Measurements from ENCODE around the gene PEX14. TPM values are rescaled to one million over a fixed set of nuclear protein-coding genes. Genes with fewer than 3 reads are reported as not detected.

The PEX14 gene
- total and polyA plus RNA-seq, 9 of the 15 experiments (the other 6 are each of a cell fraction or from before 2014, with no cell fraction given), result 2.6 to 45.7 (median 22.7) TPM

DNA sequence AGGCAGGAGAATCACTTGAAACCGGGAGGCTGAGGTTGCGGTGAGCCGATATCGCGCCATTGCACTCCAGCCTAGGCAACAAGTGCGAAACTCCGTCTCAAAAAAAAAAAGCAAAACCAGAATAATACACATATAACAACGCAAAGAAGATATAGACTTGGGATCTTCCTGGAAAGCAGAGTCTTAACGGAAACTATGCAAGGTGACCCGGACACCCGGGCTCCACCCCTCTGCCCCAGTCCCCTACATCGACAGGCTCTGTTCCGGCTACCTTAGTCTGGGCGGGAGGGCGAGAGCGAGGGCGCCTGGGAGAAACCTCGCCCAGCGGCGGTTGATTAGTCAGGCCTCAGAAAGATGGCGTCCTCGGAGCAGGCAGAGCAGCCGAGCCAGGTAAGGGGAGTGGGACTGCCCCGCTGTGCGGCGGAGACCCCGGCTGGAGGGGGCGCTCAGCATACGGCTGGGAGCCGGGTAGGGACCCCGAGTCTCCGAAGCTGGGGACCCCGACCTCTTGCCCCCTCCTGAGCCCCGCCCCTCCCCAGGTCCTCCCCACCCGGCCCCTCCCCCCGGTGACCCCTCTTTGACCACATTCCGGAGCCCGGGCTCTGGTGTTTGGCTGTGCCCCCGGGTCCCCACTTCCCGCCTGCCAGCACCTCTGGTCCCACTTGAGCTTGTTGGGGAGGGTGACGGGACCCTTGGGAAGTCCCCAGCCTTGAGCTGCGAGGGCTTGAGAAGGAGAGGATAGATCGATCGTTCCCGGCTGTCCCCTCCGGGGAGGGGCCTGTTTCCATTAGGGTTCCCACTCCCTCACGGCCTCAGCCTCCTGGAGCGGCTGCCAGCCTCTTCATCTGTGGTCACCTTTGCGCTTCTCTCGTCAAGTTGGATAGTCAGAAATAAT, at the start of gene PEX14 (continued):
- TF ChIP-seq, protein P1, sequence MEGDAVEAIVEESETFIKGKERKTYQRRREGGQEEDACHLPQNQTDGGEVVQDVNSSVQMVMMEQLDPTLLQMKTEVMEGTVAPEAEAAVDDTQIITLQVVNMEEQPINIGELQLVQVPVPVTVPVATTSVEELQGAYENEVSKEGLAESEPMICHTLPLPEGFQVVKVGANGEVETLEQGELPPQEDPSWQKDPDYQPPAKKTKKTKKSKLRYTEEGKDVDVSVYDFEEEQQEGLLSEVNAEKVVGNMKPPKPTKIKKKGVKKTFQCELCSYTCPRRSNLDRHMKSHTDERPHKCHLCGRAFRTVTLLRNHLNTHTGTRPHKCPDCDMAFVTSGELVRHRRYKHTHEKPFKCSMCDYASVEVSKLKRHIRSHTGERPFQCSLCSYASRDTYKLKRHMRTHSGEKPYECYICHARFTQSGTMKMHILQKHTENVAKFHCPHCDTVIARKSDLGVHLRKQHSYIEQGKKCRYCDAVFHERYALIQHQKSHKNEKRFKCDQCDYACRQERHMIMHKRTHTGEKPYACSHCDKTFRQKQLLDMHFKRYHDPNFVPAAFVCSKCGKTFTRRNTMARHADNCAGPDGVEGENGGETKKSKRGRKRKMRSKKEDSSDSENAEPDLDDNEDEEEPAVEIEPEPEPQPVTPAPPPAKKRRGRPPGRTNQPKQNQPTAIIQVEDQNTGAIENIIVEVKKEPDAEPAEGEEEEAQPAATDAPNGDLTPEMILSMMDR (IDR thresholded peaks at IDR 0.05 in 2 of 3, conservative IDR thresholded peaks at IDR 0.05 in 1 of 3; ENCODE audit: insufficient read depth in 2 of 3, low read depth in 1 of 3, low read length in 3 of 3), result peak in 1 of 3 experiments; percentile 8; a peak in 1 of 6 replicates
- TF ChIP-seq, protein P2, sequence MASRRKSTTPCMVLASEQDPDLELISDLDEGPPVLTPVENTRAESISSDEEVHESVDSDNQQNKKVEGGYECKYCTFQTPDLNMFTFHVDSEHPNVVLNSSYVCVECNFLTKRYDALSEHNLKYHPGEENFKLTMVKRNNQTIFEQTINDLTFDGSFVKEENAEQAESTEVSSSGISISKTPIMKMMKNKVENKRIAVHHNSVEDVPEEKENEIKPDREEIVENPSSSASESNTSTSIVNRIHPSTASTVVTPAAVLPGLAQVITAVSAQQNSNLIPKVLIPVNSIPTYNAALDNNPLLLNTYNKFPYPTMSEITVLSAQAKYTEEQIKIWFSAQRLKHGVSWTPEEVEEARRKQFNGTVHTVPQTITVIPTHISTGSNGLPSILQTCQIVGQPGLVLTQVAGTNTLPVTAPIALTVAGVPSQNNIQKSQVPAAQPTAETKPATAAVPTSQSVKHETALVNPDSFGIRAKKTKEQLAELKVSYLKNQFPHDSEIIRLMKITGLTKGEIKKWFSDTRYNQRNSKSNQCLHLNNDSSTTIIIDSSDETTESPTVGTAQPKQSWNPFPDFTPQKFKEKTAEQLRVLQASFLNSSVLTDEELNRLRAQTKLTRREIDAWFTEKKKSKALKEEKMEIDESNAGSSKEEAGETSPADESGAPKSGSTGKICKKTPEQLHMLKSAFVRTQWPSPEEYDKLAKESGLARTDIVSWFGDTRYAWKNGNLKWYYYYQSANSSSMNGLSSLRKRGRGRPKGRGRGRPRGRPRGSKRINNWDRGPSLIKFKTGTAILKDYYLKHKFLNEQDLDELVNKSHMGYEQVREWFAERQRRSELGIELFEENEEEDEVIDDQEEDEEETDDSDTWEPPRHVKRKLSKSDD (conservative IDR thresholded peaks at IDR 0.05; ENCODE audit: low read length), result 0 out of 2 replicates have a peak, but pooled peaks have one; percentile 47
- TF ChIP-seq SP2 (IDR thresholded peaks at IDR 0.05; ENCODE audit: extremely low read depth, low read depth, low read length, poor library complexity, severe bottlenecking), result no peak
- no peak for TF ChIP-seq MAFG (tag; conservative IDR thresholded peaks at IDR 0.05)
- TF ChIP-seq, protein P3, sequence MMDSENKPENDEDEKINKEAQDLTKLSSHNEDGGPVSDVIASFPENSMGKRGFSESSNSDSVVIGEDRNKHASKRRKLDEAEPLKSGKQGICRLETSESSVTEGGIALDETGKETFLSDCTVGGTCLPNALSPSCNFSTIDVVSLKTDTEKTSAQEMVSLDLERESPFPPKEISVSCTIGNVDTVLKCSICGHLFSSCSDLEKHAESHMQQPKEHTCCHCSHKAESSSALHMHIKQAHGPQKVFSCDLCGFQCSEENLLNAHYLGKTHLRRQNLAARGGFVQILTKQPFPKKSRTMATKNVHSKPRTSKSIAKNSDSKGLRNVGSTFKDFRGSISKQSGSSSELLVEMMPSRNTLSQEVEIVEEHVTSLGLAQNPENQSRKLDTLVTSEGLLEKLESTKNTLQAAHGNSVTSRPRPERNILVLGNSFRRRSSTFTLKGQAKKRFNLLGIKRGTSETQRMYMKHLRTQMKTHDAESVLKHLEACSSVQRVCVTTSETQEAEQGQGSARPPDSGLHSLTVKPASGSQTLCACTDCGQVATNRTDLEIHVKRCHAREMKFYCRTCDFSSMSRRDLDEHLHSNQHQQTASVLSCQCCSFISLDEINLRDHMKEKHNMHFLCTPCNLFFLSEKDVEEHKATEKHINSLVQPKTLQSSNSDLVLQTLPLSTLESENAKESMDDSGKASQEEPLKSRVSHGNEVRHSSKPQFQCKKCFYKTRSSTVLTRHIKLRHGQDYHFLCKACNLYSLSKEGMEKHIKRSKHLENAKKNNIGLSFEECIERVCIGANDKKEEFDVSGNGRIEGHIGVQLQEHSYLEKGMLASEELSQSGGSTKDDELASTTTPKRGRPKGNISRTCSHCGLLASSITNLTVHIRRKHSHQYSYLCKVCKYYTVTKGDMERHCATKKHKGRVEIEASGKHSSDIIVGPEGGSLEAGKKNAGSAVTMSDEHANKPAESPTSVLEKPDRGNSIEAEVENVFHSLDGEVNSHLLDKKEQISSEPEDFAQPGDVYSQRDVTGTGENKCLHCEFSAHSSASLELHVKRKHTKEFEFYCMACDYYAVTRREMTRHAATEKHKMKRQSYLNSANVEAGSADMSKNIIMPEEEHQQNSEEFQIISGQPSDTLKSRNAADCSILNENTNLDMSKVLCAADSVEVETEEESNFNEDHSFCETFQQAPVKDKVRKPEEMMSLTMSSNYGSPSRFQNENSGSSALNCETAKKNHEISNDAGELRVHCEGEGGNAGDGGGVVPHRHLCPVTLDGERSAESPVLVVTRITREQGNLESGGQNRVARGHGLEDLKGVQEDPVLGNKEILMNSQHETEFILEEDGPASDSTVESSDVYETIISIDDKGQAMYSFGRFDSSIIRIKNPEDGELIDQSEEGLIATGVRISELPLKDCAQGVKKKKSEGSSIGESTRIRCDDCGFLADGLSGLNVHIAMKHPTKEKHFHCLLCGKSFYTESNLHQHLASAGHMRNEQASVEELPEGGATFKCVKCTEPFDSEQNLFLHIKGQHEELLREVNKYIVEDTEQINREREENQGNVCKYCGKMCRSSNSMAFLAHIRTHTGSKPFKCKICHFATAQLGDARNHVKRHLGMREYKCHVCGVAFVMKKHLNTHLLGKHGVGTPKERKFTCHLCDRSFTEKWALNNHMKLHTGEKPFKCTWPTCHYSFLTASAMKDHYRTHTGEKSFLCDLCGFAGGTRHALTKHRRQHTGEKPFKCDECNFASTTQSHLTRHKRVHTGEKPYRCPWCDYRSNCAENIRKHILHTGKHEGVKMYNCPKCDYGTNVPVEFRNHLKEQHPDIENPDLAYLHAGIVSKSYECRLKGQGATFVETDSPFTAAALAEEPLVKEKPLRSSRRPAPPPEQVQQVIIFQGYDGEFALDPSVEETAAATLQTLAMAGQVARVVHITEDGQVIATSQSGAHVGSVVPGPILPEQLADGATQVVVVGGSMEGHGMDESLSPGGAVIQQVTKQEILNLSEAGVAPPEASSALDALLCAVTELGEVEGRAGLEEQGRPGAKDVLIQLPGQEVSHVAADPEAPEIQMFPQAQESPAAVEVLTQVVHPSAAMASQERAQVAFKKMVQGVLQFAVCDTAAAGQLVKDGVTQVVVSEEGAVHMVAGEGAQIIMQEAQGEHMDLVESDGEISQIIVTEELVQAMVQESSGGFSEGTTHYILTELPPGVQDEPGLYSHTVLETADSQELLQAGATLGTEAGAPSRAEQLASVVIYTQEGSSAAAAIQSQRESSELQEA (IDR thresholded peaks at IDR 0.05; ENCODE audit: low read depth), result no peak; the same call in 1 of the 2 replicates
- TF ChIP-seq ATF7 (IDR thresholded peaks at IDR 0.05), result peak; percentile 58; the same call in 1 of the 2 replicates
- peak; percentile 90 for TF ChIP-seq KDM5B (IDR thresholded peaks at IDR 0.05; ENCODE audit: insufficient replicate concordance, low read depth, low read length)
- TF ChIP-seq TEAD1 (CRISPR knock-in tag; IDR thresholded peaks at IDR 0.05), result 0 out of 4 replicates have a peak, but pooled peaks of 1 of the 2 experiments have one; percentile 31
- peak; percentile 65 for TF ChIP-seq EP300 (IDR thresholded peaks at IDR 0.05; ENCODE audit: low read length)
- TF ChIP-seq ZEB2 (IDR thresholded peaks at IDR 0.05), result peak; percentile 53; the same call in 1 of the 2 replicates
- no peak for TF ChIP-seq NR1H2 (CRISPR knock-in tag; IDR thresholded peaks at IDR 0.05)
